D721Med (cell line): ENCODE measurements around the gene CTTNBP2NL.
"Not testable (repeated sequence)": the region's sequence is repeated elsewhere in the genome, so short reads cannot be mapped to it uniquely, and the experiment has no call there.

Experiments used
- DNase-seq: peaks from one replicate; pipeline ENCODE4 v3.0.0; 2011; ENCODE audit warnings: low spot score; ENCODE audit not compliant: insufficient read length
- FAIRE-seq: peaks from 2 replicates; lab custom pipeline; 2011; peaks lifted over from hg19 to GRCh38; lab: Jason Lieb, UNC
- TF ChIP-seq, protein P1 (sequence below): IDR thresholded peaks from 2 replicates; pipeline ENCODE4 v1.5.1; 2012; ENCODE audit warnings: mild to moderate bottlenecking, control low read depth; ENCODE audit not compliant: insufficient read depth; ENCODE audit errors: missing control alignments

Gene CTTNBP2NL

DNA sequence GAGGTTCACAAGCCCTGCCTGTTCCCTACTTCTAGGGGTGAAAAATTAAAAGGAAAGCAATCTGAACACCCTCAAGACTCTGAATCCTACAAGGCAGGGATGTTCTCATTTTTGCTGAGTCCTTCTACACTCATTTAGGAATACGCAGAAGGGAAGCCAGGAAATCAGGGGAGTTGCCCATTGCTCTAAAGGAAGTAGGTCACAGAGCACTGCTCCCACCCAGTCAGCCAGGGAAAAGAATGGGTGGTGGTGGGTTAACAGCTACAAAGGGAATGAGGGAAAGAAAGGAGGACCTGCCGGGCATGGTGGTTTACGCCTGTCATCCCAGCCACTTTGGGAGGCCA is 2.4 kb upstream of the CTTNBP2NL start:
- DNase-seq: no peak
- FAIRE-seq: no peak
- TF ChIP-seq, protein P1, sequence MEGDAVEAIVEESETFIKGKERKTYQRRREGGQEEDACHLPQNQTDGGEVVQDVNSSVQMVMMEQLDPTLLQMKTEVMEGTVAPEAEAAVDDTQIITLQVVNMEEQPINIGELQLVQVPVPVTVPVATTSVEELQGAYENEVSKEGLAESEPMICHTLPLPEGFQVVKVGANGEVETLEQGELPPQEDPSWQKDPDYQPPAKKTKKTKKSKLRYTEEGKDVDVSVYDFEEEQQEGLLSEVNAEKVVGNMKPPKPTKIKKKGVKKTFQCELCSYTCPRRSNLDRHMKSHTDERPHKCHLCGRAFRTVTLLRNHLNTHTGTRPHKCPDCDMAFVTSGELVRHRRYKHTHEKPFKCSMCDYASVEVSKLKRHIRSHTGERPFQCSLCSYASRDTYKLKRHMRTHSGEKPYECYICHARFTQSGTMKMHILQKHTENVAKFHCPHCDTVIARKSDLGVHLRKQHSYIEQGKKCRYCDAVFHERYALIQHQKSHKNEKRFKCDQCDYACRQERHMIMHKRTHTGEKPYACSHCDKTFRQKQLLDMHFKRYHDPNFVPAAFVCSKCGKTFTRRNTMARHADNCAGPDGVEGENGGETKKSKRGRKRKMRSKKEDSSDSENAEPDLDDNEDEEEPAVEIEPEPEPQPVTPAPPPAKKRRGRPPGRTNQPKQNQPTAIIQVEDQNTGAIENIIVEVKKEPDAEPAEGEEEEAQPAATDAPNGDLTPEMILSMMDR: no peak

DNA sequence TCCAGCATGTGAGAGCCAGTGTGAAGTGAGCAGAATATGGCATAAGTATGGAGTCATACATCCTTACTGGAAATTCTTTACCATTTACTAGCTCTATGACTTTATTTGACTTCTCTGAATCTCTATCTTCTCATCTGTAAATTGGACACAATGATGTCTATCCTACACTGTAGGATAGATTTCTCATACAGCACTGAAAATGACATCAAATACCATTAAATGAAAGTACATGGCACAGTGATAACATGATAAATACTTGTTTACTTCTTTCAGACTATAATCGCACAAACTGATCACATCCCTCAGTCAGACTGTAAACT is 1.3 kb upstream of the CTTNBP2NL start:
- FAIRE-seq: no peak
- no peak for DNase-seq
- TF ChIP-seq, protein P1: no peak

GRCh38 chr1:112395256-112395820 is 676 bp upstream of the CTTNBP2NL start:
- TF ChIP-seq, protein P1: no peak
- no peak for FAIRE-seq
- no peak for DNase-seq

GRCh38 chr1:112396653-112397471 is 848 bp downstream of the CTTNBP2NL start:
- FAIRE-seq (no peak), DNase-seq (no peak)

GRCh38 chr1:112397841-112398240 is 1.8 kb downstream of the CTTNBP2NL start:
- no peak for DNase-seq
- FAIRE-seq: no peak
- TF ChIP-seq, protein P1: no peak

More at GRCh38 chr1:112396653-112397471, 848 bp downstream of the CTTNBP2NL start:
- TF ChIP-seq, protein P1: no peak

- no peak for FAIRE-seq
- TF ChIP-seq, protein P1: no peak
- DNase-seq: no peak
Measured at GRCh38 chr1:112399456-112399855, 3.4 kb downstream of the CTTNBP2NL start.

GRCh38 chr1:112400706-112401105 is 4.7 kb downstream of the CTTNBP2NL start:
- not testable (repeated sequence) for DNase-seq, FAIRE-seq
